Omental fat pad (tissue), 4 donors: Measurements from ENCODE around the gene LAMTOR1. TPM values are rescaled to one million over a fixed set of nuclear protein-coding genes. Genes with fewer than 3 reads are reported as not detected.

Source experiments
- ATAC-seq: fragments of 150-250 bp; one replicate; pipeline ENCODE4 v1.9.1; 2016; ENCODE audit warnings: mild to moderate bottlenecking, moderate library complexity; ENCODE audit not compliant: low FRiP score
- DNase-seq: peaks from one replicate; pipeline ENCODE4 v3.0.0-alpha.2; 2019; ENCODE audit warnings: low spot score
- total RNA-seq, 4 donors: library from RNA; depleted of rRNA; stranded (reverse); fragments of >200 nt; gene quantifications; one replicate each; pipeline ENCODE4 v1.1.0, GENCODE V29; 2016
- TF ChIP-seq, protein P1 (sequence below), 3 donors: fragments of 450-650 bp; IDR thresholded peaks; one replicate each; pipeline ENCODE4 v1.5.1; 2016 to 2017; ENCODE audit warnings: antibody characterized with exemption in 3 of 3, mild to moderate bottlenecking in 3 of 3, moderate library complexity in 2 of 3

LAMTOR1 gene
- total RNA-seq, 4 donors from 2014 or later: 88.7 to 137 (median 111) TPM

DNA sequence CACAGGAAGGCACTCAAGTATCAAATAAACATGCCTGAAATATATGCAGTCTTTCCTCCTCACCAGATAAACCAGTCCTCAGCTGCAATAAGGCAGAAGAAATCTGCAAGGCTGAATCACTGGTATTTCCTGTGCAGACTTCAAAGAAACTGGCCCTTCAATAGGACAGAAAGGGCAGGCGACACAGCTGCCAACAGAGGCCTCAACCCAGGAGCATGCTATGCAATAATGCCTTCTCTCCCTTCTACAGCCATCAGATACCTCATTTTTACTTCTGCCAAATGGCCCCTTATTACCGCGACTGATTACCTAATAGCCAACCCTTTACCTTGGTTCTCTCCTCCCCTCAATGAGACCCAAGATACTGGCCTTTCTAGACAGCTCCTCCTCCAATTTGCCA, 30.7 kb downstream of the LAMTOR1 start:
- DNase-seq (no peak), ATAC-seq (no peak)
- TF ChIP-seq, protein P1, sequence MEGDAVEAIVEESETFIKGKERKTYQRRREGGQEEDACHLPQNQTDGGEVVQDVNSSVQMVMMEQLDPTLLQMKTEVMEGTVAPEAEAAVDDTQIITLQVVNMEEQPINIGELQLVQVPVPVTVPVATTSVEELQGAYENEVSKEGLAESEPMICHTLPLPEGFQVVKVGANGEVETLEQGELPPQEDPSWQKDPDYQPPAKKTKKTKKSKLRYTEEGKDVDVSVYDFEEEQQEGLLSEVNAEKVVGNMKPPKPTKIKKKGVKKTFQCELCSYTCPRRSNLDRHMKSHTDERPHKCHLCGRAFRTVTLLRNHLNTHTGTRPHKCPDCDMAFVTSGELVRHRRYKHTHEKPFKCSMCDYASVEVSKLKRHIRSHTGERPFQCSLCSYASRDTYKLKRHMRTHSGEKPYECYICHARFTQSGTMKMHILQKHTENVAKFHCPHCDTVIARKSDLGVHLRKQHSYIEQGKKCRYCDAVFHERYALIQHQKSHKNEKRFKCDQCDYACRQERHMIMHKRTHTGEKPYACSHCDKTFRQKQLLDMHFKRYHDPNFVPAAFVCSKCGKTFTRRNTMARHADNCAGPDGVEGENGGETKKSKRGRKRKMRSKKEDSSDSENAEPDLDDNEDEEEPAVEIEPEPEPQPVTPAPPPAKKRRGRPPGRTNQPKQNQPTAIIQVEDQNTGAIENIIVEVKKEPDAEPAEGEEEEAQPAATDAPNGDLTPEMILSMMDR (IDR thresholded peaks at IDR 0.05): no peak

DNA sequence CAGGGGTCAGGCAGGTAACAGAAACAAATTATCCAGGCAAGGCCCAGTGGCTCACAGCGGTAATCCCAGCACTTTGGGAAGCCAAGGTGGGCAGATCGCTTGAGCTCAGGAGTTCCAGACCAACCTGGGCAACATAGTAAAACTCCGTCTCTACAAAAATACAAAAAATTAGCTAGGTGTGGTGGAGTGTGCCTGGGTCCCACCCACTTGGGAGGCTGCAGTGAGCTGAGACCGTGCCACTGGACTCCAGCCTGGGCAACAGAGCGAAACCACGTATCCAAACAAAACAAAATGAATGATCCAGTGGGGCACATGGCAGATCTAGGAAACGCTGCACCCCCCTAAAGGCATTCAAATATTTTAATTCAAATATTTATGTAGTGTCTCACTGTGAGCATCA, 32.6 kb downstream of the LAMTOR1 start:
- TF ChIP-seq, protein P1 (IDR thresholded peaks at IDR 0.05): no peak
- no peak for DNase-seq
- ATAC-seq: no peak

DNA sequence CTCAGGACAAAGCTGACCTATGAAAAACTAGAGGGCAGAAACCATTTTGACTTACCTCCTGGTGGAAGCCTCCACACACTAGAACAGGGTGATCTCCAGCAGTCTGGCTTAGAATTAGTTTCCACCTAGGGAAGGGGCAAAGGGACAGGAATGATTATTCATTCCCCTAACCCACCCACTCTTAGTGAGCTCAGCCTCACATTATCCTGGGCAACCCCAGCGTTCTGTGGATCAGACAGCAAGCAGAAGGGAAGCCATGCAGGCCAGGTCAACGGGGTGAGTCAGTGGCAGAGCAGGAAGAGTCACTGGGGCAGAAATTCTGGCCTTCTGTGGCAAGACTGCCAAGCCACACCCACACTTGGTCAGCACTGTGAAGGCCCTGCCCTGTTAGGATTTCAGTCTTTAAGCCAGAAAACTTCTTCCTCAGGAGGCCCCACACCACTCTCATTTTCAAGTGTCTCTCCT, 33.3 kb downstream of the LAMTOR1 start:
- TF ChIP-seq, protein P1 (IDR thresholded peaks at IDR 0.05): no peak

DNA sequence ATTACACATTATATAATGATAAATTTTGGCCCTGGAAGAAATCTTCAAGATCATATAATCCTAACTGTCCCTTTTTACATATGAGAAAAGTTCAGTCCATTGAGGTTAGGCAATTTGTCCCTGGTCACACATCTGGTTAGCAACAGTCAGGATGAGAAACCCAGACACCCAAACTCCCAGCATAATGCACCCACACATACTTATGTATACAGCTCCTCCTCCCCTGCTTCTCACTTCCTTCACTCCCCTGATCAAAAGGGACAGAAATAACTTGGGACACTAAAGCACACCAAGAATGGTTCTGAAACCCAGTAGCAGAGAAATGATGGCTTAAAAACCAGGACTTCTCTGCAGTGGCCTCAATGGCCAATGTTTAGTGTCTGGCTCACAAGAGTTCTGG, 33.9 kb downstream of the LAMTOR1 start:
- no peak for ATAC-seq
- TF ChIP-seq, protein P1 (IDR thresholded peaks at IDR 0.05): no peak

More for the DNA sequence above, 33.3 kb downstream of the LAMTOR1 start:
- DNase-seq: peak; percentile 82
- peak; percentile 100 for ATAC-seq

DNA sequence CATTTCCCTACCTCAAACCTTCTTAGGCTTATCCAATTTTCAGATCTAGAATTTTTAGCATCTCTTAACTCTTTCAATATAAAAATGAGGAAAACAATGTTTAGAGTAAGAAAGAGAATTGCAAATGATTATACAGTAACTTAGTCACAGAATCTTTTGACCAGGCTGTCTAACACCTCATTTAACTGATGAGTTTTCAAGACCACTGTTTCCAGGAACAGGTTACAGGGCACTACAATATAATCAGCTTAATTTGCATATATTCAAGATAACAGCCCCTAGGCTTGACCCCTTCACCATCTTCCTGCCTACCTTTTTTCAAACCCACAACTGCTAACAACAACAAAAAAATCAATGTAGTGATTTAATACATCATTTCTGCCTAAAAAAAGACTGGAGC, 35.4 kb downstream of the LAMTOR1 start:
- TF ChIP-seq, protein P1 (IDR thresholded peaks at IDR 0.05): no peak
- no peak for ATAC-seq

More for the DNA sequence above, 33.9 kb downstream of the LAMTOR1 start:
- no peak for DNase-seq

DNA sequence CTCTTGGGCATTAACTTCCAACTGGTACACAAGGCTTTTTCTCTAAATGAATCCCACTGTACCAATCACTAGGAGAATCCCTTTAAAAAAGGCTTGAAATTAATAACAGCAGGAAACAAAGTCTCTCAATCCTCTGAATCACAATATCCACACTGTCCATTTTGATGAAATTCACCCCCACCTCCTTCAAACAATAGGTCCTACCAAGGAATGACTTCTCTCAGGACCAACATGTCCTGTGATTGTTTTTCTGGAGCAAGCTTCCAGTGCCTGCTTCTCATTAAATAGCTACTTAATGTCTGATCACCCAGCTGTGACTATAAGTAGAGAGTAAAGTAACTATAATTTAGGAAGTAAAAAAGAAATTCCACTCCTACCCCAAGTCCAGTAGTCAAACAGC, 35.8 kb downstream of the LAMTOR1 start:
- DNase-seq (no peak), ATAC-seq (no peak)
- TF ChIP-seq, protein P1 (IDR thresholded peaks at IDR 0.05): no peak

More for the DNA sequence above, 35.4 kb downstream of the LAMTOR1 start:
- DNase-seq: no peak

DNA sequence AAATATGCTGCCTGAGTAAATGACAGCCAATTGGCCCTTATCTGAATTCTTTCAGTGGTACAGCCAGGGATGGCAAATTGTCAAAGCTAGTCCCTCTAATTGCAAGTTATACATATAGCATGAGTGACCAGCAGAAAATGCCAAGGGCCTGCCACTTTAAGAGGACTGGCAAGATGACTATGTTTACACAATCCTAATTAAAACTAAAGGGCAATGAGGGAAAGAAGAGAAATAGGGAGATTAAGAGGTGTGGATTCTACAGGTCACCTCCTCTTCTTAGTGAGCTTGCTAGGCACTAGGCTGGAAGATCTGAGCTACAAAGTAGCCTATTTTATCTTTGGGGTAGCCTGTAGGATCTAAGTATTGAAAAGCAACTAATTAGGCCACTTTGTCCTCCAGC, 36.2 kb downstream of the LAMTOR1 start:
- ATAC-seq (no peak), DNase-seq (no peak)
- TF ChIP-seq, protein P1 (IDR thresholded peaks at IDR 0.05): no peak
